COLO829 (cell line): Measurements from ENCODE around the gene ZNF428.
A peak's percentile ranks its signal among the peaks of the same experiment; 100 is the strongest.
"Not testable (repeated sequence)": the region's sequence is repeated elsewhere in the genome, so short reads cannot be mapped to it uniquely, and the experiment has no call there.

ENCODE experiments used
- DNase-seq: peaks from one replicate; pipeline ENCODE4 v3.0.0; 2012; ENCODE audit warnings: low spot score

The ZNF428 gene

DNA sequence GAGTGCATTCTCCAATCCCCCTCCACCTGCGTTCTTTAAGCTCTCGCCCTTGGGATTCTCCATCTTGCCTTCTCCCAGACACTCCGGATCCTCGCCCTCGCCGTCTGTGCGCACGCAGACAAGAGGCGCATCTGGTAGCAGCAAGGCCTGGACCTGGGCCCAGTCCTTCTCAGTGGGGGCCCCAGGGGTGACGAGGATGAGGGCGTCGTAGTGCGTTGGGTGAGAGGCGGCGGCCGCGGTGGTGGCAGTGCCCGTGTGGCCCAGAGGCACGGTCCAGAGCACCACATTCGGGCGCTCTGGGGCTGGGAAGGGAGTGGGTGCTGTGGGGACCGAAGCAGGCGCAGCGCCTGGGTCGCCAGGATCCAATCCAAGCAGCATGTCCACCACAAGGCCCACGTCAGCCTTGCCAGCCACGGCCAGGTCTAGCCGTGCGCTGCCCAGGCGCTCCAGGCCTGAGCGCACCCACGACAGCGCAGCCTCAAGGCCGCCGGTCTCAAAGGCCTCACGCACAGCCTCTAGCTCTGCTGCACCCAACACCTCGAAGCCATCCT is 26.6 kb downstream of the ZNF428 start:
- no peak for DNase-seq

- DNase-seq, result no peak
Measured at GRCh38 chr19:43591904-43592772, 27.3 kb downstream of the ZNF428 start.

DNA sequence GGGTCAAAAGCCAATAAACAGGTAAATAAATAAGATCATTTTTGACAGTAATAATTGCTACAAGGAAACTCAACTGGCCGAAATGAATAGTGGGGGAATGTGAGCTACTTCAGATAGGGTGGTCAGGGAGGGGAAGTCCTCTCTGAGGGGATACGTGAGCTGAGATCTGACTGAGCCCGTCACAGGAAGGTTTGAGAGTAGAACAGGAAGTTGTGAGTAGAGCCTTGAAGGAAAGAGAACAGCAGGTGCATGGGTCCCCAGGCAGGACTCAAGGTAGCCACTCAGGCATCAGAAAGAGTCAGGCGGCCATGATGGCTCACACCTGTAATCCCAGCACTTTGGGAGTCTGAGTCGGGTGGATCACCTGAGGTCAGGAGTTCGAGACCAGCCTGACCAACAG is 29.8 kb downstream of the ZNF428 start:
- DNase-seq, result no peak

- no peak for DNase-seq
Measured at GRCh38 chr19:43589277-43589676, 30.2 kb downstream of the ZNF428 start.

DNA sequence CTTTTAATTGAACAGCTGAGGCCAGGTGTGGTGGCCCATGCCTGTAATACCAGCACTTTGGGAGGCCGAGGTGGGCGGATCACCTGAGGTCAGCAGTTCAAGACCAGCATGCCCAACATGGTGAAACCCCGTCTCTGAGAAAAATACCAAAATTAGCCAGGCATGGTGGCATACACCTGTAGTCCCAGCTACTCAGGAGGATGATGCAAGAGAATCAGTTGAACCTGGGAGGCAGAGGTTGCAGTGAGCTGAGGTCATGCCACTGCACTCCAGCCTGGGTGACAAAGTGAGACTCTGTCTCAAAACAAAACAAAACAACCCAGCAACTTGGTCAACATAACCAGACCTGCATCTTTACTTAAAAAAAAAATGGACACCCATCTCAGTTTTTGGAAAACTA is 32.4 kb downstream of the ZNF428 start:
- not testable (repeated sequence) for DNase-seq

- no peak for DNase-seq
Measured at GRCh38 chr19:43586346-43586745, 33.1 kb downstream of the ZNF428 start.

DNA sequence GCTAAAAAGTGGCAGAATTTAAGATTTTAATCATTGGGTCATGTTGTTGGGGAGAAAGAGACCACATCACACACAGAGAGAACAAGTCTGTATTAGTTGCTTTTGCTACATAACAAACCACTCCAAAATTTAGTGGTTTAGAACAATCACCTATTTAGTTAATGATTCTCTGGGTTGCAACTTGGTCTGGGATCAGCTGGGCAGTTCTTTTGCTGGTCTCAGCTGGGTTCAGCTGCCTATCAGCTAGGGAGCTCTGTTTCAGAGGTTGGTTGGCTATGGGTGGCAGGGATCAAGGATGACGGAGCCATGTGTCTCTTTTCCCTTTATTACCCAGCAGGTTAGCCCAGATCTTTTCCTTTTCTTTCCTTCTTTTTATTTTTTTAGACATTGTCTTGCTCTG is 34.9 kb downstream of the ZNF428 start:
- DNase-seq, result no peak

DNA sequence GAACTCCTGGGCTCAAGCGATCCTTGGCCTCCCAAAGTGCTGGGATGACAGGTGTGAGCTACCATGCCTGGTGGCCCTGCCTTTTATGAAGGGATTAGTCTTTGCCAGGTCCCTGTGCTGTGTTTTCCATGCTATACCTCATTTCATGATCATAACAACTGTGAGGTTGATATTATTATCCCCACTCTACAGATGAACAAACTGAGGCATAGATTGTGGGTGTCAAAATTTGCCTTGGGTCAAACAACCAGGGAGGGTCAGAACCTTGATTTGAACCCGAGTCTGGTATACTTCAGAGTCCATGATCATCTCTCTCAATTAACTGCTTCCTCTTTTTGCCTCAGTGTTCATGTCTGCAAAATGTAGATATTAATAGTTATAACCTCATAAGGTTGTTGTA is 36.9 kb downstream of the ZNF428 start:
- no peak for DNase-seq

DNA sequence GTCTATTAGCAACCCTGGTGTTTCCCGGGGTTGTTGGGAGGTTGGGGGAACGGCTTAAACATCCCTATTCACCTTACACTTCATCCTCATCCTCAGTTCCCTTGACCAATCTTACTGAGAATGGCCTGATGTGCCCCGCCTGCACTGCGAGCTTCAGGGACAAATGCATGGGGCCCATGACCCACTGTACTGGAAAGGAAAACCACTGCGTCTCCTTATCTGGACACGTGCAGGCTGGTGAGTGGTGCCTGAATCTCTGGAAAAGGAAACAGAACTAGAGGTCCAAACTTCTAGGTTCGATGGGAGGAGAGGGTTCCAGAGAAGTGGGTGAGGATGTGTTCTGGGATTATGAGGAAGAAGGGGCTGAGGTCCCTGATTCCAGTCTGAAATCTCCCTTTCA is 38.0 kb downstream of the ZNF428 start:
- no peak for DNase-seq

DNA sequence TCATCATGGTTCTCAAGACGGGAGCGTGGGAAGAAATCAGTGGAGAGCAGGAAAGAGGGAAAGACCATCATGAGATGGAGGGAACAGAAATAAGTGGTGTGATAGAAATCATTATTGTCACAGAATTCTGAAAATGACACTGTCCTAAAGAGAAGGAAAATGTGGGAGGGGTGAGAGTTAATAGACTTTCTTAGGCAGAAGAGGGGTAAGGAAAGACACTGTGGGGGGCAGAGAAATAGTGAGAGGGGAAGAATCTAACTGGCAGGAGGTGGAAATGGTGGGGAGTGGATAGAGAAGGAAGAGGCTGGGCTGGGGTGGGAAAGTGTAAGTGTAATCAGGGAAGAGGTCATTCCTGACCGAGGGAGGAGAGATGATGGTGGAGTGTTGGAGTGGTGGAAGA is 40.6 kb downstream of the ZNF428 start:
- DNase-seq, result no peak

- no peak for DNase-seq
Measured at GRCh38 chr19:43575955-43576878, 43.2 kb downstream of the ZNF428 start.

- DNase-seq, result peak; percentile 99
Measured at GRCh38 chr19:43575156-43575950, 44.1 kb downstream of the ZNF428 start, which contains the start of the genes PINLYP and XRCC1. Gene PINLYP, plus strand, starts transcription at chr19:43575801. Its CDS starts 1,391 bp downstream, at chr19:43577192. Gene XRCC1, minus strand, starts transcription at chr19:43575527. Its CDS starts 69 bp downstream, at chr19:43575458.

DNA sequence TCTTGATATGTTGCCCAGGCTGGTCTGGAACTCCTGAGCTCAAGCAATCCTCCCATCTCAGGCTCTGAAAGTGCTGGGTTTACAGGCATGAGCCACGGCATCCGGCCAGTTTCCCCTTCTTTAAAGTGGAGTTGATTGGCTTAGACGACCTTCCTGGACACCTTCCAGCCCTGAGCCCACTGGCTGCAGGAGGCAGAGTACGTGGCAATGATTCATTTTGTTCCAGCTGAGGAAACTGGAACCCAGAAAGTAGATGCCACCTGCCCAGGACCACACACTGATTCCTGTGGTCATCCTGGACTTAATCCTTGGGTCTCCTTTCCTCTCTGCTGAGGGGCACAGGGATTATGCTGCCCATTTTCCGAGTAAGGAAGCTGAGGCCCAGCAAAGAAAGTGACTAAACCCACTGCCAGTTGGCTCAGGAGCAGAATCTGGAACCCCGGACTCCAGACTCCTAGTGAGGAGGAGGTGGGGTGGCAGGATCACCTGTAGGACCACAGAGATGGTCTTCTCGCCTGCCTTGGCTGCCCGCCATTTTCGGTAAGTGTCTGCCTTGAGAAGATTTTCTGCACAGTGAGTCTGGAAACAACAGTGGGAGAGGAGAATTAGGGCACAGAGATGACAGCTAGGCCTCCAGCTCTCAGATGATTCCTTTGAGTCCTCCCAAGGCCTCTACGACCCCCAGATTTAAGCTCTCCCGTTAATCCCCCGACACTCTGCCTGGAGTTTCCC is 44.8 kb downstream of the ZNF428 start:
- peak; percentile 13 for DNase-seq

DNA sequence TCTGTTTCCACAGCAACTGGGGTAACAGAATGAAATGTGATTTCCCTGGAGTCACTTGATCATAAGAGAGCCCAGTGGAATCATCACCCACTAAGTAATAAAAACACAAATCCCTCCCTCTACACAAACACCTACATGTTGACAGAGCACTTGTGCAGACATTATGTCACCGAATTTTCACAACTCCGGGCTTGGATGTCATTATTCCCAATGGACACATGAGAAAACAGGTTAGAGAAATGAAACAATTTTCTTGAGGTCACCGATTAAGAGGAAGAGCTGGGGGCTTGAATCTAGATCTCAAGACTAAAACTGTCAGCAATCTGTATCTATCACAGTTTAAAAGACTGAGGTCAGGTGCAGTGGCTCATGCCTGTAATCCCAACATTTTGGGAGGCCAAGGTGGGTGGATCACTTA is 47.2 kb downstream of the ZNF428 start:
- DNase-seq, result no peak

DNA sequence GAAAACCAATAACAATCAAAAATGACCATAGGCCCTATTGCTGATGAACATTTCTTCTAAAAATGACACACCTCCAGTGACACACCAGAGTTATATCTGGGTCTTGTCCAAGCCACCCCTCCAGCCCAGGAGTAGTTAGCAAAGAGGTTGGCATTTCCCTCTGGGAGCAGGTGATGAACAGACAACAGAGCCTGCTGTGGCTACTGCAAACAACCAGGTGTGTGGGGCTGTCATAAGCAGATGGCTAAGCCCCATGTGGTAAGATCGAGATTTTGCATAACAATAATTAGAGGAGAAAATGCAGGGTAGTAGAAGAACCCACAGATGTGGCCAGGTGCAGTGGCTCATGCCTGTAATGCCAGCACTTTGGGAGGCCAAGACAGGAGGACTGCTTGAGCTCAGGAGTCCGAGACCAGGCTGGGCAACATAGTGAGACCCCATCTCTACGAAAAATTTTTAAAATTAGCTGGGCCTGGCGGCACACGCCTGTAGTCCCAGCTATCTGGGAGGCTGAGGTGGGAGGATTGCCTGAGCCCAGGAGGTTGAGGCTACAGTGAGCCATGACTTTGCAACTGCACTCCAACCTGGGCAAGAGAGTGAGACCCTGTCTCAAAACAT is 49.1 kb downstream of the ZNF428 start:
- no peak for DNase-seq

DNA sequence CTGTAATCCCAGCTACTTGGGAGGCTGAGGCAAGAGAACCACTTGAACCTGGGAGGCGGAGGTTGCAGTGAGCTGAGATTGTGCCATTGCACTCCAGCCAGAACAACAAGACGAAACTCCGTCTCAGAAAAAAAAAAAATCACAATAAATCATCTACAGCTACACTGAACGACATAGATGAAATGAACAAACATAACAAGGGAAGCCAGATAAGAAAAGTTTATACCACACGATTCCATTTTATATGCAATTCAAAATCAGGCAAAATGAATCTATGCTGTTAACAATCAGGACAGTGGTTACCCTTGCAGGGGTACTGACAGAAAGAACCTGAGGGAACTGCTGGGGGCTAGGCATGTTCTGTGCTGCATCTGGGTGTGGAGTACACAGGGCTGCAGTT is 49.8 kb downstream of the ZNF428 start:
- DNase-seq, result no peak

- DNase-seq, result no peak
Measured at GRCh38 chr19:43564800-43565199, 54.6 kb downstream of the ZNF428 start.

- no peak for DNase-seq
Measured at GRCh38 chr19:43563816-43564457, 55.5 kb downstream of the ZNF428 start.

- DNase-seq, result peak; percentile 50
Measured at GRCh38 chr19:43562698-43563241, 56.7 kb downstream of the ZNF428 start.
